AG09309 (cell line): ENCODE measurements around the gene TNP1.

Experiments
- DNase-seq: peaks from one replicate; pipeline ENCODE4 v3.0.0-alpha.2; 2010; ENCODE audit warnings: low read depth
- H3K4me3 ChIP-seq: 2 replicates; pipeline ENCODE4 v1.5.1; 2011; ENCODE audit warnings: mild to moderate bottlenecking, low read depth, low read length, moderate library complexity; ENCODE audit not compliant: control insufficient read depth
- CTCF ChIP-seq: IDR thresholded peaks from 2 replicates; pipeline ENCODE4 v1.5.1; 2011; ENCODE audit warnings: mild to moderate bottlenecking, low read depth, low read length, inconsistent platforms; ENCODE audit not compliant: insufficient read depth, control insufficient read depth; ENCODE audit errors: missing control alignments

TNP1 gene

GRCh38 chr2:216901273-216901672, 41.4 kb upstream of the TNP1 start:
- no peak overlapping the region for H3K4me3 ChIP-seq
- no peak for TF ChIP-seq CTCF
- DNase-seq = no peak

- DNase-seq = no peak
- TF ChIP-seq CTCF = no peak
- H3K4me3 ChIP-seq = no peak overlapping the region
These were observed 40.5 kb upstream of the TNP1 start for GRCh38 chr2:216900406-216900805.

- TF ChIP-seq CTCF = no peak
- DNase-seq = no peak
- no peak overlapping the region for H3K4me3 ChIP-seq
These were observed 37.8 kb upstream of the TNP1 start for GRCh38 chr2:216897561-216898203.

GRCh38 chr2:216890138-216890537, 30.3 kb upstream of the TNP1 start:
- no peak for DNase-seq
- no peak for TF ChIP-seq CTCF
- H3K4me3 ChIP-seq = no peak overlapping the region

- no peak for TF ChIP-seq CTCF
- DNase-seq = no peak
- no peak overlapping the region for H3K4me3 ChIP-seq
These were observed 29.2 kb upstream of the TNP1 start for GRCh38 chr2:216888887-216889622.

GRCh38 chr2:216888081-216888480, 28.2 kb upstream of the TNP1 start:
- no peak for TF ChIP-seq CTCF
- no peak for DNase-seq

DNA sequence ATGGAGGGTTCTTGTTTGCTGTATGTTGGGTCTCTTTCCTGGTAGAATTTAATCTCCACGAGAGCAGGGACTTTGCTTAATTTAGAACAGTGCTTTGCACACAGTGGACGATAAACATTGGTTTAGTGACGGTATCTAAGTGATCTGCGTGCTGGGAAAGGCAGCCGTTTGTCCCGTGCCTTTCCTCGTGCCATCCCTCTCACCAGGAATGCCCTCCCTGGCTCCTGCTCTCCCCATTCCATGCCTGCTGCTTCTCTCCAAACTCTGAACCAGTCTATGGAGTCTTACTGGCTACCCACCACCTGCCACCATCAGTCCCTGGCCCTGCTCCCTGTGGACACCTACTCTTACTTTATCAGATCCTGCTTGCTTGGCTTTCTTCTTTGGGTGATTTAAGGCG, 27.3 kb upstream of the TNP1 start:
- H3K4me3 ChIP-seq = no peak overlapping the region
- no peak for TF ChIP-seq CTCF
- DNase-seq = no peak

More at GRCh38 chr2:216888081-216888480, 28.2 kb upstream of the TNP1 start:
- no peak overlapping the region for H3K4me3 ChIP-seq
